OCI-LY3 (cell line): ENCODE data around the gene ITGB8.

Experiments
- CTCF ChIP-seq: fragments of 200-600, 300-600 bp; sonication (generic); IDR thresholded peaks from 2 replicates; pipeline ENCODE4 v1.5.1; 2014; ENCODE audit warnings: antibody characterized with exemption, low read length, low read depth
- EZH2phosphoT487 ChIP-seq: fragments of 200-600 bp; shearing (Covaris generic); IDR thresholded peaks from 2 replicates; pipeline ENCODE4 v1.6.1; 2018; ENCODE audit warnings: antibody characterized with exemption, mixed run types, low read depth

- TF ChIP-seq CTCF (no peak), EZH2phosphoT487 (no peak)
Observed at GRCh38 chr7:20376796-20377195, 46.1 kb downstream of the ITGB8 start.
